Measurements from ENCODE around the gene MRPL4. TPM values are rescaled to one million over a fixed set of nuclear protein-coding genes. Genes with fewer than 3 reads are reported as not detected.

The MRPL4 gene
- total RNA-seq, 3 donors from 2014 or later (not counting 1 experiment from before 2014, with no cell fraction given), result 34.5 to 41.6 (median 40.2) TPM

GRCh38 chr19:10295847-10296591 lies 44.0 kb downstream of the MRPL4 start:
- no peak for TF ChIP-seq CTCF (IDR thresholded peaks at IDR 0.05)
- H3K36me3 ChIP-seq (ENCODE audit: control insufficient read depth, insufficient read depth, low read length), result no peaks in the 10 kb centered on the region
- H3K9me3 Mint-ChIP-seq, result no peaks in the 10 kb centered on the region
- H3K36me3 Mint-ChIP-seq, result no peaks in the 10 kb centered on the region
- WGBS (ENCODE audit: insufficient coverage), result 21% methylated on average over 58 of the region's 58 CpGs
- no peak overlapping the region for H3K27ac ChIP-seq (ENCODE audit: low read length)
- no peak for DNase-seq
- peaks cover 53% of the 10 kb centered on the region for H3K4me1 ChIP-seq (ENCODE audit: control insufficient read depth, insufficient read depth, low read length)
- H3K4me3 ChIP-seq (ENCODE audit: low read length), result peak overlapping the region; percentile 34
- H3K4me3 Mint-ChIP-seq, result peak overlapping the region; percentile 89
- peaks cover 31 to 41% of the 10 kb centered on the region in 2 donors for H3K4me1 Mint-ChIP-seq
- H3K27me3 ChIP-seq (ENCODE audit: control insufficient read depth, insufficient read depth, low read length), result peaks cover 30% of the 10 kb centered on the region
- no peak for ATAC-seq
- intact Hi-C loops (cut with micrococcal nuclease), result no loop called here
- peaks cover 7 to 15% of the 10 kb centered on the region in 2 donors for H3K27me3 Mint-ChIP-seq (ENCODE audit: low read depth in 2 of 2)
- peak overlapping the region; percentile 61 to 86 for H3K27ac Mint-ChIP-seq
- no peaks in the 10 kb centered on the region for H3K9me3 ChIP-seq (ENCODE audit: control insufficient read depth, insufficient read depth, low read length)

GRCh38 chr19:10299545-10300458 lies 47.8 kb downstream of the MRPL4 start:
- Mint-ChIP-seq H3K27ac (no peak overlapping the region), H3K36me3 (no peaks in the 10 kb centered on the region), H3K4me3 (no peak overlapping the region), H3K27me3 (ENCODE audit: low read depth in 2 of 2) (no peaks in the 10 kb centered on the region), H3K4me1 (peaks cover 7 to 16% of the 10 kb centered on the region in 2 donors), H3K9me3 (no peaks in the 10 kb centered on the region)
- intact Hi-C loops (cut with micrococcal nuclease), result no loop called here
- Histone ChIP-seq H3K27ac (ENCODE audit: low read length) (no peak overlapping the region), H3K4me3 (ENCODE audit: low read length) (no peak overlapping the region), H3K36me3 (ENCODE audit: control insufficient read depth, insufficient read depth, low read length) (no peaks in the 10 kb centered on the region), H3K4me1 (ENCODE audit: control insufficient read depth, insufficient read depth, low read length) (peaks cover 17% of the 10 kb centered on the region), H3K9me3 (ENCODE audit: control insufficient read depth, insufficient read depth, low read length) (no peaks in the 10 kb centered on the region), H3K27me3 (ENCODE audit: control insufficient read depth, insufficient read depth, low read length) (peaks cover 1% of the 10 kb centered on the region)
- peak in 1 of 2 donors; percentile 3 for DNase-seq
- no peak for ATAC-seq
- WGBS (ENCODE audit: insufficient coverage), result 32% methylated on average over 13 of the region's 14 CpGs
- no peak for TF ChIP-seq CTCF (IDR thresholded peaks at IDR 0.05)

GRCh38 chr19:10305139-10305806 lies 53.3 kb downstream of the MRPL4 start:
- H3K36me3 Mint-ChIP-seq, result no peaks in the 10 kb centered on the region
- H3K4me1 ChIP-seq (ENCODE audit: control insufficient read depth, insufficient read depth, low read length), result peaks cover 10% of the 10 kb centered on the region
- H3K27ac Mint-ChIP-seq, result no peak overlapping the region
- DNase-seq (peak in 1 of 2 donors; percentile 4), ATAC-seq (no peak)
- no peaks in the 10 kb centered on the region for H3K9me3 ChIP-seq (ENCODE audit: control insufficient read depth, insufficient read depth, low read length)
- H3K4me1 Mint-ChIP-seq, result no peaks in the 10 kb centered on the region
- H3K4me3 Mint-ChIP-seq, result no peak overlapping the region
- H3K36me3 ChIP-seq (ENCODE audit: control insufficient read depth, insufficient read depth, low read length), result no peaks in the 10 kb centered on the region
- H3K27me3 ChIP-seq (ENCODE audit: control insufficient read depth, insufficient read depth, low read length), result no peaks in the 10 kb centered on the region
- no peak overlapping the region for H3K4me3 ChIP-seq (ENCODE audit: low read length)
- no peaks in the 10 kb centered on the region for H3K27me3 Mint-ChIP-seq (ENCODE audit: low read depth in 2 of 2)
- no peak for TF ChIP-seq CTCF (IDR thresholded peaks at IDR 0.05)
- H3K9me3 Mint-ChIP-seq, result no peaks in the 10 kb centered on the region
- intact Hi-C loops (cut with micrococcal nuclease), result no loop called here
- no peak overlapping the region for H3K27ac ChIP-seq (ENCODE audit: low read length)
- 53% methylated on average over 17 of the region's 17 CpGs for WGBS (ENCODE audit: insufficient coverage)
